GM12878 (cell line): ENCODE data around the gene C12orf43. TPM values are rescaled to one million over a fixed set of nuclear protein-coding genes. Genes with fewer than 3 reads are reported as not detected.

Experiments used
- BCL3 ChIP-seq: IDR thresholded peaks from 2 replicates; pipeline ENCODE4 v1.6.1; 2011; ENCODE audit warnings: borderline replicate concordance, low read depth, mild to moderate bottlenecking, moderate library complexity, low read length; ENCODE audit not compliant: insufficient read depth, poor library complexity, severe bottlenecking
- CREB1 ChIP-seq: IDR thresholded peaks from 2 replicates; pipeline ENCODE4 v1.6.1; 2012; ENCODE audit warnings: low read depth, mild to moderate bottlenecking, inconsistent platforms
- CUX1 ChIP-seq: IDR thresholded peaks from 2 replicates; pipeline ENCODE4 v1.6.1; 2012; ENCODE audit warnings: improper control_type of control experiment, low read depth, low read length; ENCODE audit not compliant: insufficient replicate concordance
- E2F4 ChIP-seq: IDR thresholded peaks from 2 replicates; pipeline ENCODE4 v1.6.1; 2012; ENCODE audit warnings: low read depth, low read length, improper control_type of control experiment
- GABPA ChIP-seq: IDR thresholded peaks from 2 replicates; pipeline ENCODE4 v1.6.1; 2014; ENCODE audit warnings: antibody characterized with exemption, low read depth, mild to moderate bottlenecking, inconsistent platforms
- IRF3 ChIP-seq: fragments of 450-650 bp; IDR thresholded peaks from 2 replicates; pipeline ENCODE4 v1.6.1; 2014; ENCODE audit warnings: mild to moderate bottlenecking
- IRF4 ChIP-seq: IDR thresholded peaks from 2 replicates; pipeline ENCODE4 v1.6.1; 2011; ENCODE audit warnings: low read depth, low read length
- JUNB ChIP-seq: IDR thresholded peaks from 2 replicates; pipeline ENCODE4 v1.6.1; 2016; ENCODE audit warnings: antibody characterized with exemption, mild to moderate bottlenecking
- KAT2A ChIP-seq: conservative IDR thresholded peaks from 2 replicates; pipeline ENCODE4 v1.6.1; 2011; ENCODE audit warnings: low read depth, low read length; ENCODE audit not compliant: control insufficient read depth
- KDM1A ChIP-seq: fragments of 200-600 bp; sonication (generic); IDR thresholded peaks from 2 replicates; pipeline ENCODE4 v1.6.1; 2016; ENCODE audit warnings: borderline replicate concordance
- MTA2 ChIP-seq: fragments of 450-650 bp; IDR thresholded peaks from 2 replicates; pipeline ENCODE4 v1.6.1; 2016; ENCODE audit warnings: low read depth, mild to moderate bottlenecking, moderate library complexity
- MXI1 ChIP-seq: fragments of 150-350 bp; IDR thresholded peaks from 2 replicates; pipeline ENCODE4 v1.6.1; 2011; ENCODE audit warnings: low read depth, mild to moderate bottlenecking, inconsistent platforms, low read length, improper control_type of control experiment
- MYB ChIP-seq: fragments of 150-350 bp; IDR thresholded peaks from 2 replicates; pipeline ENCODE4 v1.6.1; 2014; ENCODE audit warnings: mild to moderate bottlenecking, low read depth, low read length, borderline replicate concordance
- POU2F2 ChIP-seq: IDR thresholded peaks from 3 replicates; pipeline ENCODE4 v1.6.1; 2011; ENCODE audit warnings: low read depth, mild to moderate bottlenecking, low read length, borderline replicate concordance
- RAD21 ChIP-seq: IDR thresholded peaks from 2 replicates; pipeline ENCODE4 v1.6.1; 2011; ENCODE audit warnings: mild to moderate bottlenecking, low read depth, low read length, moderate library complexity; ENCODE audit not compliant: insufficient read depth
- SIN3A ChIP-seq: IDR thresholded peaks from 2 replicates; pipeline ENCODE4 v1.6.1; 2012; ENCODE audit warnings: low read depth, low read length, improper control_type of control experiment
- SMAD5 ChIP-seq: IDR thresholded peaks from 2 replicates; pipeline ENCODE4 v1.6.1; 2016; ENCODE audit warnings: antibody characterized with exemption, low read depth
- SMARCA5 ChIP-seq: fragments of 450-650 bp; IDR thresholded peaks from 2 replicates; pipeline ENCODE4 v1.6.1; 2017; ENCODE audit warnings: mild to moderate bottlenecking
- TARDBP ChIP-seq: IDR thresholded peaks from 2 replicates; pipeline ENCODE4 v1.6.1; 2016; ENCODE audit warnings: borderline replicate concordance
- ZNF217 ChIP-seq: fragments of 450-650 bp; IDR thresholded peaks from 2 replicates; pipeline ENCODE4 v1.6.1; 2017; ENCODE audit warnings: antibody characterized with exemption, mild to moderate bottlenecking
- polyA plus RNA-seq, 11 experiments: library from polyadenylated mRNA; depleted of rRNA in 4 of 11; unstranded in 6 of 11; stranded (reverse) in 5 of 11; fragments of >200 nt; fragmentation: Nextera tagmentation in 4 of 11; fragmentation: Illumina TruSeq in 1 of 11; extraction: Ambion mirVana in 4 of 11; extraction: Trizol in 1 of 11; gene quantifications; 1 replicate in 1 of 11; 2 replicates in 10 of 11; pipeline versions ENCODE4 v1.2.1 to v1.2.3, GENCODE V29; 2011 to 2016; ENCODE audit warnings: inconsistent platforms in 2 of 11, missing spikeins in 2 of 11, low read depth in 1 of 11
- total RNA-seq, 4 experiments: library from RNA; depleted of rRNA in 3 of 4; stranded (reverse); fragments of >200 nt in 3 of 4; fragmentation: Illumina TruSeq in 1 of 4; extraction: Trizol in 1 of 4; gene quantifications; 2 replicates each; pipeline versions ENCODE4 v1.2.1 to v1.2.3, GENCODE V29; 2013 to 2021

C12orf43 gene
- total and polyA plus RNA-seq, 10 of the 15 experiments (the other 5 are each of a cell fraction or from before 2014, with no cell fraction given), result 7.5 to 30.8 (median 21.3) TPM

- TF ChIP-seq CUX1 (no peak), BCL3 (no peak), MYB (no peak), IRF4 (0 out of 2 replicates have a peak, but pooled peaks have one; percentile 21), GABPA (no peak), ZNF217 (no peak), CREB1 (peak; percentile 99), KAT2A (no peak), KDM1A (no peak), MXI1 (peak; percentile 91), POU2F2 (peak; percentile 66; the same call in 1 of the 3 replicates), TARDBP (no peak; the same call in 1 of the 2 replicates), SMAD5 (no peak), JUNB (no peak), E2F4 (no peak), SMARCA5 (no peak), SIN3A (peak; percentile 79; the same call in 1 of the 2 replicates), RAD21 (no peak), MTA2 (no peak), IRF3 (no peak)
Observed at GRCh38 chr12:121015825-121016766, at the start of gene C12orf43 (continued).
